HL-60 (cell line): ENCODE data around the gene CCL25.
A peak's percentile ranks its signal among the peaks of the same experiment; 100 is the strongest.

Experiments
- DNase-seq, 2 experiments: peaks; one replicate each; pipeline ENCODE4 v3.0.0-alpha.2; 2010 to 2020; ENCODE audit warnings: low read depth in 1 of 2, low spot score in 1 of 2
- H3K27ac ChIP-seq: fragments of 250-450 bp; sonication (Bioruptor Pico); replicated peaks from 2 replicates; pipeline ENCODE4 v1.5.1; 2020; ENCODE audit warnings: mild to moderate bottlenecking, moderate library complexity
- H3K27me3 ChIP-seq: fragments of 250-450 bp; sonication (Bioruptor Pico); 2 replicates; pipeline ENCODE4 v1.5.1; 2021; ENCODE audit warnings: mild to moderate bottlenecking, moderate library complexity; ENCODE audit not compliant: insufficient read depth, poor library complexity, severe bottlenecking
- H3K4me3 ChIP-seq: replicated peaks from 2 replicates; pipeline ENCODE4 v1.5.1; 2011; ENCODE audit warnings: mild to moderate bottlenecking, control low read depth, low read length; ENCODE audit not compliant: insufficient read depth
- CTCF ChIP-seq: IDR thresholded peaks from one replicate; pipeline ENCODE4 v1.5.1; 2011; ENCODE audit warnings: low read length, control low read depth, inconsistent platforms; ENCODE audit not compliant: insufficient read depth
- GABPA ChIP-seq: IDR thresholded peaks from 2 replicates; pipeline ENCODE4 v1.6.1; 2012; ENCODE audit warnings: low read depth
- POLR2AphosphoS5 ChIP-seq: IDR thresholded peaks from 2 replicates; pipeline ENCODE4 v1.6.1; 2012; ENCODE audit warnings: low read depth
- REST ChIP-seq: IDR thresholded peaks from 2 replicates; pipeline ENCODE4 v1.6.1; 2012; ENCODE audit warnings: low read depth; ENCODE audit not compliant: insufficient replicate concordance
- SPI1 ChIP-seq: IDR thresholded peaks from 2 replicates; pipeline ENCODE4 v1.6.1; 2012; ENCODE audit warnings: low read depth, mild to moderate bottlenecking, borderline replicate concordance

Gene CCL25

GRCh38 chr19:8039231-8039630, 13.3 kb upstream of the CCL25 start:
- no peaks in the 10 kb centered on the region for H3K27me3 ChIP-seq
- no peak for TF ChIP-seq POLR2AphosphoS5
- H3K4me3 ChIP-seq: no peak overlapping the region
- DNase-seq: no peak
- H3K27ac ChIP-seq: no peak overlapping the region

GRCh38 chr19:8041531-8041931, 11.0 kb upstream of the CCL25 start:
- no peak overlapping the region for H3K4me3 ChIP-seq
- no peaks in the 10 kb centered on the region for H3K27me3 ChIP-seq
- no peak for TF ChIP-seq CTCF
- TF ChIP-seq SPI1: peak; percentile 75
- peak; percentile 15 to 73 for DNase-seq
- H3K27ac ChIP-seq: no peak overlapping the region

- no peak for TF ChIP-seq CTCF
- no peak for TF ChIP-seq POLR2AphosphoS5
- TF ChIP-seq GABPA: no peak
- TF ChIP-seq REST: no peak
- TF ChIP-seq SPI1: no peak
- Histone ChIP-seq H3K27me3 (no peaks in the 10 kb centered on the region), H3K4me3 (no peak overlapping the region), H3K27ac (no peak overlapping the region)
- no peak for DNase-seq
These were observed 9.7 kb upstream of the CCL25 start for GRCh38 chr19:8042900-8043299.

GRCh38 chr19:8044018-8044417, 8.5 kb upstream of the CCL25 start:
- Histone ChIP-seq H3K4me3 (no peak overlapping the region), H3K27me3 (no peaks in the 10 kb centered on the region), H3K27ac (no peak overlapping the region)
- DNase-seq: no peak
- TF ChIP-seq SPI1 (no peak), POLR2AphosphoS5 (no peak), GABPA (no peak), CTCF (no peak), REST (no peak)
